ENCODE data around the gene DHX9. TPM values are rescaled to one million over a fixed set of nuclear protein-coding genes. Genes with fewer than 3 reads are reported as not detected.

DHX9 gene
- total RNA-seq, 1 donor from 2014 or later = 266 TPM

DNA sequence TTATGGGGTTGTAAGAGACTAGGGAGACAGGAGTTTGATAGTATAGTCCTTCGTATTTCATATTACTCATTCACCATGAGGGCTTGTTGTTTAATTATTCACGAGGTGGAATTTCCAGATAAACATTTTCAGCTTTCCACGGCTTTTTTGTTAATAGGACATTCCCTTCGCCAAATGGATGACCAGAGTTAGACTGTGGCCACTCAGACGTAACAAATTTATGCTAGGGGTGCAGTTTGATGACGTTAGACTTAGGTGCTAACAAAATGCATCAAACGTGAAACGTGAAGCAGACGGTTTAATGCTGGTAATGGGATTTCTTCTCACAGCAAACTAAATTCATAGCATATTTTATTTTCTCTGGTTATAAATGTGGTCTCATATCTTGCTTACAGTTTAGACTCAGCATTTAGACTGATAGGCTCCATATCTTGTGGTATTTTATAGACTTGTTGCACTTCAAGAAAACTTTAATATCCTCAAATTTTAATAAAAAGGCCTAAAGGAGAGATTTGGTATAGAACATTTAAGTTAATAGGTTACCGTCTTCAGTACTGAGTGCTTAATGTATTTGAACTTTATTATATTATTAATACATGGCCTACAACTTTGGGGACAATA is 2.3 kb downstream of the DHX9 start:
- ATAC-seq (ENCODE audit: low read depth) = no peak
- peak overlapping the region; percentile 92 for H3K4me3 Mint-ChIP-seq
- no peak for DNase-seq
- peaks cover 58% of the 10 kb centered on the region for H3K36me3 Mint-ChIP-seq (ENCODE audit: low read depth)
- TF ChIP-seq, protein P1, sequence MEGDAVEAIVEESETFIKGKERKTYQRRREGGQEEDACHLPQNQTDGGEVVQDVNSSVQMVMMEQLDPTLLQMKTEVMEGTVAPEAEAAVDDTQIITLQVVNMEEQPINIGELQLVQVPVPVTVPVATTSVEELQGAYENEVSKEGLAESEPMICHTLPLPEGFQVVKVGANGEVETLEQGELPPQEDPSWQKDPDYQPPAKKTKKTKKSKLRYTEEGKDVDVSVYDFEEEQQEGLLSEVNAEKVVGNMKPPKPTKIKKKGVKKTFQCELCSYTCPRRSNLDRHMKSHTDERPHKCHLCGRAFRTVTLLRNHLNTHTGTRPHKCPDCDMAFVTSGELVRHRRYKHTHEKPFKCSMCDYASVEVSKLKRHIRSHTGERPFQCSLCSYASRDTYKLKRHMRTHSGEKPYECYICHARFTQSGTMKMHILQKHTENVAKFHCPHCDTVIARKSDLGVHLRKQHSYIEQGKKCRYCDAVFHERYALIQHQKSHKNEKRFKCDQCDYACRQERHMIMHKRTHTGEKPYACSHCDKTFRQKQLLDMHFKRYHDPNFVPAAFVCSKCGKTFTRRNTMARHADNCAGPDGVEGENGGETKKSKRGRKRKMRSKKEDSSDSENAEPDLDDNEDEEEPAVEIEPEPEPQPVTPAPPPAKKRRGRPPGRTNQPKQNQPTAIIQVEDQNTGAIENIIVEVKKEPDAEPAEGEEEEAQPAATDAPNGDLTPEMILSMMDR (IDR thresholded peaks at IDR 0.05) = no peak
- CTCF ChIA-PET = no interaction called here
- POLR2A ChIA-PET = no interaction called here
- peaks cover 47% of the 10 kb centered on the region for H3K4me1 Mint-ChIP-seq
- H3K9me3 Mint-ChIP-seq = no peaks in the 10 kb centered on the region
- H3K27me3 Mint-ChIP-seq = no peaks in the 10 kb centered on the region
- intact Hi-C loops (cut with micrococcal nuclease) = loop anchor here (2.0 to 5.0 kb wide), 2 partner anchors 36 to 395 kb away; no protein-coding TSS in a partner anchor
- peak overlapping the region; percentile 98 for H3K27ac Mint-ChIP-seq

DNA sequence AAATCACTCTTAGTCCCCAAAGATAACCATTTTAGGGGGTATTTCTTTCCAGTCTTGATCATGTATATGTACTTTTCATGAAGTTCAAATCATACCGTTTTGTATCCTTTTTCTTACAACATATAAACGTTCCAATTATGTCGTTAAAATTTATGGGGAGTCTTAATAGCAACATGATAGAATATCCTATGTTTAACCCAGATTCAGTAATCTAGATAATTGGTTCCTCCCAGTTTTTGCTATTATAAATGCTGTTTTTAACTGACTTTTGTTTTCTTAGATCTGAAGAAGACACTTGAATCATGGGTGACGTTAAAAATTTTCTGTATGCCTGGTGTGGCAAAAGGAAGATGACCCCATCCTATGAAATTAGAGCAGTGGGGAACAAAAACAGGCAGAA is 3.1 kb downstream of the DHX9 start:
- peak overlapping the region; percentile 28 for H3K4me3 Mint-ChIP-seq
- H3K4me1 Mint-ChIP-seq = peaks cover 51% of the 10 kb centered on the region
- DNase-seq = no peak
- H3K27me3 Mint-ChIP-seq = no peaks in the 10 kb centered on the region
- intact Hi-C loops (cut with micrococcal nuclease) = loop anchor here (5.0 kb wide), 1 partner anchor 35 kb away; no protein-coding TSS in a partner anchor
- no peaks in the 10 kb centered on the region for H3K9me3 Mint-ChIP-seq
- H3K27ac Mint-ChIP-seq = peak overlapping the region; percentile 46
- TF ChIP-seq, protein P1 (IDR thresholded peaks at IDR 0.05) = no peak
- POLR2A ChIA-PET = no interaction called here
- ATAC-seq (ENCODE audit: low read depth) = no peak
- H3K36me3 Mint-ChIP-seq (ENCODE audit: low read depth) = peaks cover 66% of the 10 kb centered on the region
- CTCF ChIA-PET = no interaction called here

DNA sequence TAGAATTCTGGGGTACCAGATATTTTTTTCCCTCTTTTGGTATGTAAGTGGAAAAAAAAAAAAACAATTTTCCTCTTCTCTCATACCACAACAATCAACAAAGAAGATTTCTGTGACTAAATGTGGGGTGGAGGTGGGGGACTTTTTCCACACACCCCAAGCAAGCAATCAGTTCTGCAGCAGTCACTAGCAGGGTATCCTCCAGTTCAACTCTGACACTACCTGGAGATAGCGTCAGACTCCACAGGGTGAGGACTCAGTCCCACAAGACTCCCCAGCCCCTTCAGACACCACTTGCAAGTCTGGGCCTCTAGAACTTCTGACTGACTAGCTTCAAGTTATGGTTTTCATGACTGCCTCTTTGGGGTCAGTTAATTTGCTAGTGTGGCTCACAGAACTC is 6.2 kb downstream of the DHX9 start:
- Mint-ChIP-seq H3K36me3 (ENCODE audit: low read depth) (peaks cover 88% of the 10 kb centered on the region), H3K27ac (no peak overlapping the region), H3K9me3 (no peaks in the 10 kb centered on the region), H3K4me3 (no peak overlapping the region), H3K27me3 (no peaks in the 10 kb centered on the region), H3K4me1 (peaks cover 53% of the 10 kb centered on the region)
- TF ChIP-seq, protein P1 (IDR thresholded peaks at IDR 0.05) = no peak
- no peak for DNase-seq
- ChIA-PET POLR2A (no interaction called here), CTCF (no interaction called here)
- no peak for ATAC-seq (ENCODE audit: low read depth)
- intact Hi-C loops (cut with micrococcal nuclease) = no loop called here

DNA sequence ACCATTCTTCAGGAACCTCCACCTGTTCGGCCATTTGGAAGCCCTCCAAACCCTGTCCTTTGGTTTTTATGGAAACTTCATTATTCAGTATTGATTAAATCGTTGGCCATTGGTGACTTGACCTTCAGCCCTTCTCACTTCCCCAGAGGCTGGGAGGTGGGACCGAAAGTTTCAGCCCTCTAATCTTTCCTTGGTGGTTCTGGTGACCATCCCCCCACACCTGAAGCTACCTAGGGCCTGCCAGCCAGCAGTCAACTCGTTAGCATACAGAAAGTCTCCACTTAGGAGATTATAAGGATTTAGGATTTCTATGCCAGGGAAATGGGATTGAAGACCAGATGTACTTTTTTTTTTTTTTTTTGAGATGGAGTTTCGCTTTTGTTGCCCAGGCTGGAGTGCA is 6.7 kb downstream of the DHX9 start:
- peaks cover 48% of the 10 kb centered on the region for H3K4me1 Mint-ChIP-seq
- H3K27ac Mint-ChIP-seq = no peak overlapping the region
- ChIA-PET CTCF (no interaction called here), POLR2A (no interaction called here)
- H3K4me3 Mint-ChIP-seq = no peak overlapping the region
- no peaks in the 10 kb centered on the region for H3K27me3 Mint-ChIP-seq
- DNase-seq (no peak), ATAC-seq (ENCODE audit: low read depth) (no peak)
- H3K9me3 Mint-ChIP-seq = no peaks in the 10 kb centered on the region
- peaks cover 86% of the 10 kb centered on the region for H3K36me3 Mint-ChIP-seq (ENCODE audit: low read depth)
- intact Hi-C loops (cut with micrococcal nuclease) = no loop called here
- TF ChIP-seq, protein P1 (IDR thresholded peaks at IDR 0.05) = no peak

DNA sequence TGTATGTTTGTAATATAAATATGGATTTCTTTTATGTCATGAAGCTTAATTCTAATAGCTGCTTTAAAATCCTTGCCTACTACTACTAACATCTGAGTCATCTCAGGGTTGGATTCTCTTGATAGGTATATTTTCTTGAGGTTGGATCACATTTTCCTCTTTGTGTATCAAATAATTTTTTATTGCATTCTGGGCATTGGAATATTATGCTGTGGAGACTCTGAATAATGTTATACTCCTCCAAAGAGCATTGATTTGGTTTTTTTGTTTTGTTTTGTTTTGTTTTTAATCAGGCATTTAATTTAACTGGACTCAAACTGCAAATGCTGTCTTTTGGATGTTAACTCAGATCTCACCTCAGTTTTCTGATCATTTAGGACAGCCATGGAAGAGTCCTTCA is 8.0 kb downstream of the DHX9 start:
- ChIA-PET POLR2A (no interaction called here), CTCF (no interaction called here)
- TF ChIP-seq, protein P1 (IDR thresholded peaks at IDR 0.05) = no peak
- no peak for DNase-seq
- Mint-ChIP-seq H3K27ac (no peak overlapping the region), H3K4me1 (peaks cover 36% of the 10 kb centered on the region), H3K9me3 (no peaks in the 10 kb centered on the region), H3K4me3 (no peak overlapping the region), H3K36me3 (ENCODE audit: low read depth) (peaks cover 92% of the 10 kb centered on the region), H3K27me3 (no peaks in the 10 kb centered on the region)
- ATAC-seq (ENCODE audit: low read depth) = no peak
- intact Hi-C loops (cut with micrococcal nuclease) = no loop called here
